Activated CD8-positive, alpha-beta T cell treated with anti-CD3 and anti-CD28 coated beads for 36 hours (primary cell): Measurements from ENCODE around the gene NR2E1. TPM values are rescaled to one million over a fixed set of nuclear protein-coding genes. Genes with fewer than 3 reads are reported as not detected.

Experiments used
- ATAC-seq: fragments of 200-7000 bp; cut with Tn5 transposase; one replicate; pipeline ENCODE4 v1.10.0; 2021; ENCODE audit warnings: mild to moderate bottlenecking, moderate library complexity
- CTCF ChIA-PET: fragments of 350-600 bp; sonication (Branson Sonifier 250); formaldehyde crosslinking; loops from one replicate; lab custom pipeline; 2021; ENCODE audit warnings: antibody characterized with exemption; lab: Charles Lee
- POLR2A ChIA-PET: fragments of 350-600 bp; sonication (Branson Sonifier 250); formaldehyde crosslinking; loops from one replicate; lab custom pipeline; 2021; ENCODE audit warnings: antibody characterized with exemption; lab: Charles Lee
- DNase-seq: peaks from one replicate; pipeline ENCODE4 v3.0.0-alpha.2; 2020
- H3K27ac Mint-ChIP-seq: one replicate; pipeline ENCODE4 v1.8.0; 2021; ENCODE audit warnings: mild to moderate bottlenecking, mixed read lengths
- H3K27me3 Mint-ChIP-seq: one replicate; pipeline ENCODE4 v1.8.0; 2021; ENCODE audit warnings: mixed read lengths
- H3K36me3 Mint-ChIP-seq: one replicate; pipeline ENCODE4 v1.8.0; 2021; ENCODE audit warnings: low read depth, mixed read lengths
- H3K4me1 Mint-ChIP-seq: one replicate; pipeline ENCODE4 v1.8.0; 2021; ENCODE audit warnings: low read depth, mixed read lengths
- H3K4me3 Mint-ChIP-seq: one replicate; pipeline ENCODE4 v1.8.0; 2021; ENCODE audit warnings: mild to moderate bottlenecking, moderate library complexity, mixed read lengths
- H3K9me3 Mint-ChIP-seq: one replicate; pipeline ENCODE4 v1.8.0; 2021; ENCODE audit warnings: mixed read lengths
- CTCF ChIP-seq: fragments of 200-600 bp; IDR thresholded peaks from one replicate; pipeline ENCODE4 v1.8.0; 2022; ENCODE audit warnings: antibody characterized with exemption, mild to moderate bottlenecking
- intact Hi-C: fragments of 100-400 bp; cut with micrococcal nuclease; formaldehyde crosslinking; loops from one replicate; pipeline ENCODE4 v1.10.0; 2022
- total RNA-seq, 2 experiments: library from RNA; stranded (reverse); gene quantifications; one replicate each; pipeline ENCODE4 v1.2.3, GENCODE V29; 2021

Gene NR2E1
- total RNA-seq, 2 experiments from 2014 or later, result not detected

GRCh38 chr6:108132863-108133262 lies 33.0 kb upstream of the NR2E1 start:
- H3K4me3 Mint-ChIP-seq, result peak overlapping the region; percentile 77
- peaks cover 72% of the 10 kb centered on the region for H3K27me3 Mint-ChIP-seq
- intact Hi-C loops, result no loop called here
- no peaks in the 10 kb centered on the region for H3K9me3 Mint-ChIP-seq
- POLR2A ChIA-PET, result no interaction called here
- no peak for TF ChIP-seq CTCF
- H3K36me3 Mint-ChIP-seq, result no peaks in the 10 kb centered on the region
- CTCF ChIA-PET, result interaction anchor here (1.2 to 1.7 kb wide), 3 partner anchors 18 to 365 kb away, joined by 4 read pairs; no protein-coding TSS in a partner anchor
- ATAC-seq, result no peak
- H3K27ac Mint-ChIP-seq, result no peak overlapping the region
- peaks cover 14% of the 10 kb centered on the region for H3K4me1 Mint-ChIP-seq
- no peak for DNase-seq

- H3K9me3 Mint-ChIP-seq, result no peaks in the 10 kb centered on the region
- DNase-seq (peak; percentile 61), ATAC-seq (peak; percentile 87)
- ChIA-PET CTCF (interaction anchor here (0.7 to 1.2 kb wide), 3 partner anchors 17 to 358 kb away, joined by 3 to 4 read pairs (median 3); no protein-coding TSS in a partner anchor), POLR2A (no interaction called here)
- no peaks in the 10 kb centered on the region for H3K36me3 Mint-ChIP-seq
- H3K4me1 Mint-ChIP-seq, result peaks cover 14% of the 10 kb centered on the region
- peak overlapping the region; percentile 77 for H3K4me3 Mint-ChIP-seq
- intact Hi-C loops, result no loop called here
- peaks cover 73% of the 10 kb centered on the region for H3K27me3 Mint-ChIP-seq
- TF ChIP-seq CTCF, result no peak
- H3K27ac Mint-ChIP-seq, result peak overlapping the region; percentile 83
Observed at GRCh38 chr6:108133594-108134179, 32.1 kb upstream of the NR2E1 start.

- ChIA-PET CTCF (interaction anchor here (0.6 to 1.2 kb wide), 3 partner anchors 20 to 365 kb away, joined by 3 to 4 read pairs (median 3); no protein-coding TSS in a partner anchor), POLR2A (interaction anchor here (0.7 kb wide), 1 partner anchor 22 kb away, joined by 3 read pairs; no protein-coding TSS in a partner anchor)
- DNase-seq (no peak), ATAC-seq (no peak)
- TF ChIP-seq CTCF, result no peak
- no peak overlapping the region for H3K27ac Mint-ChIP-seq
- intact Hi-C loops, result no loop called here
- H3K36me3 Mint-ChIP-seq, result no peaks in the 10 kb centered on the region
- peak overlapping the region; percentile 77 for H3K4me3 Mint-ChIP-seq
- peaks cover 70% of the 10 kb centered on the region for H3K27me3 Mint-ChIP-seq
- no peaks in the 10 kb centered on the region for H3K9me3 Mint-ChIP-seq
- peaks cover 14% of the 10 kb centered on the region for H3K4me1 Mint-ChIP-seq
Observed at GRCh38 chr6:108134213-108134970, 31.4 kb upstream of the NR2E1 start.

- intact Hi-C loops, result no loop called here
- H3K4me3 Mint-ChIP-seq, result no peak overlapping the region
- ChIA-PET POLR2A (no interaction called here), CTCF (no interaction called here)
- H3K9me3 Mint-ChIP-seq, result no peaks in the 10 kb centered on the region
- no peak for TF ChIP-seq CTCF
- no peak for DNase-seq
- H3K36me3 Mint-ChIP-seq, result no peaks in the 10 kb centered on the region
- H3K27me3 Mint-ChIP-seq, result peaks cover 37% of the 10 kb centered on the region
- H3K27ac Mint-ChIP-seq, result no peak overlapping the region
- ATAC-seq, result no peak
- no peaks in the 10 kb centered on the region for H3K4me1 Mint-ChIP-seq
Observed at GRCh38 chr6:108142240-108142639, 23.6 kb upstream of the NR2E1 start.

- DNase-seq (no peak), ATAC-seq (no peak)
- H3K4me1 Mint-ChIP-seq, result no peaks in the 10 kb centered on the region
- no peak overlapping the region for H3K27ac Mint-ChIP-seq
- H3K4me3 Mint-ChIP-seq, result no peak overlapping the region
- peaks cover 36% of the 10 kb centered on the region for H3K27me3 Mint-ChIP-seq
- H3K36me3 Mint-ChIP-seq, result no peaks in the 10 kb centered on the region
- H3K9me3 Mint-ChIP-seq, result no peaks in the 10 kb centered on the region
- intact Hi-C loops, result no loop called here
- ChIA-PET POLR2A (interaction anchor here (0.6 kb wide), 1 partner anchor 321 kb away, joined by 3 read pairs; no protein-coding TSS in a partner anchor), CTCF (interaction anchor here (1.0 kb wide), 1 partner anchor 346 kb away, joined by 5 read pairs; no protein-coding TSS in a partner anchor)
- no peak for TF ChIP-seq CTCF
Observed at GRCh38 chr6:108145639-108146038, 20.2 kb upstream of the NR2E1 start.
